Glomerular endothelial cell (primary cell): ENCODE measurements around the gene YY2. TPM values are rescaled to one million over a fixed set of nuclear protein-coding genes. Genes with fewer than 3 reads are reported as not detected.
A peak's percentile ranks its signal among the peaks of the same experiment; 100 is the strongest.
"Not testable (repeated sequence)": the region's sequence is repeated elsewhere in the genome, so short reads cannot be mapped to it uniquely, and the experiment has no call there.

Source experiments
- DNase-seq: peaks from one replicate; pipeline ENCODE4 v3.0.0-alpha.2; 2011; ENCODE audit warnings: low read depth, low spot score; ENCODE audit errors: extremely low read depth
- total RNA-seq: library from RNA; depleted of rRNA; stranded (reverse); fragments of >200 nt; gene quantifications from 2 replicates; pipeline ENCODE4 v1.2.3, GENCODE V29; 2015

The YY2 gene
- 1.1 and 2.7 TPM in 2 replicates for total RNA-seq

DNA sequence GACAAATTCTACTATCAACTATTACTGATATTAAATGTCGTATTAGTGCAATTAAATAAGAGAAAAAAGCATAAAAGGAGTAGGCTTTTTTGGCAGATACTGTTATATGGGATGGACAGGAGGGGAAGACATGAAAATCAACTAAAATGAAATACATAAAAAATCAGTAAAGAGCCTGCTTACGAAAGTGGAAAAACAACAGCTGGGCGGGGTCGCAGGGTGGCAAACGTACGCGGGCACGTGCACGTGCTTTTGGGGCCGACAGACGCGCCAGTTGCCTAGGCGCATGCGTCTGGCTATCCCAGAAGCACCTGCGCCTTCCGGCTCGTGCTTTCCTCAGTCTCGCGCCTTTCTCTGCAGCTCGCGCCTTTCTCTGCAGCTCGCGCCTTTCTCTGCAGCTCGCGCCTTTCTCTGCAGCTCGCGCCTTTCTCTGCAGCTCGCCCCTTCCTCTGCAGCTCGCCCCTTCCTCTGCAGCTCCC, at the start of gene YY2:
YY2 (plus strand) TSS at position 51 of the 479 bp plus-strand sequence. CDS start 498 bp downstream, outside the sequence.
- DNase-seq: no peak

GRCh38 chrX:21806691-21807090, 49.1 kb upstream of the YY2 start:
- DNase-seq: no peak

GRCh38 chrX:21811832-21812231, 44.0 kb upstream of the YY2 start:
- DNase-seq: no peak

DNA sequence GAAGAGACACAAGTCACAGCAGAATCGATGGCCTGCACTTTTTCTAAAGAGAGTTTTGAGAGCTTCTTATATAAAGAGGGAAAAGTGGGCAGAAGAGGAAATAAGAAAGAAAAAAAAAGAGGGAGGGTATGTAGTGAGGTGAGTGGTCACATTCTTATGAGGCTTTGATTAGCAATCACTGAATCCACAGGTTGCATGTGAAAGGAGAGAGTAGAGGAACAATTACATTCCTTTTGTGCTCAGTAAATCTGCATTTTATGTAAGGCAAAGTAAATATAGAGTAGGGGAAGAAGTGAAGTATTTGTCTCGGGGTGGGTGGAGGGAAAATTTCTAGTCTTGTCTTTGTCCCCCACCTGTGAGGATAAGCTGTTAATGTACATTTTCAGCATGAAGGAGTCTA, 43.2 kb upstream of the YY2 start:
- no peak for DNase-seq

GRCh38 chrX:21813612-21814368, 42.0 kb upstream of the YY2 start:
- no peak for DNase-seq

DNA sequence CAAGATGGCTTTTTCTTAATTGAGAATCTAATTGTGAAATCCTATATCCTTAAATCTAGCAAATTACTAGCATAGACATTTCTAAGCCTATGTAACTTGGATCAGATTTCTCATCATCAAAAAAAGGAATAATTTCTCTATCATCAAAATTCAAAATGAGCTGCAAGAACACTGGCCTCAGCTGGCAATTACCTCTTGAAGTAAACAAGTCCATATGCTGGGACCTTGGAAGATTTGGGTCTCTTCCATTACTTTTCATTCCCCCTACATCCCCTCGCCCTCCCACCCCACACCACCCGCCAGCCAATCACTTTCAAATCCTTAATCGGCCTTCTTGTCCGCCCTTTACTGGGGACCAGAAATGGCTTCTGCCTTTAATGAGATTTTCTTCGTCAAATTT, 39.7 kb upstream of the YY2 start:
- DNase-seq: no peak

DNA sequence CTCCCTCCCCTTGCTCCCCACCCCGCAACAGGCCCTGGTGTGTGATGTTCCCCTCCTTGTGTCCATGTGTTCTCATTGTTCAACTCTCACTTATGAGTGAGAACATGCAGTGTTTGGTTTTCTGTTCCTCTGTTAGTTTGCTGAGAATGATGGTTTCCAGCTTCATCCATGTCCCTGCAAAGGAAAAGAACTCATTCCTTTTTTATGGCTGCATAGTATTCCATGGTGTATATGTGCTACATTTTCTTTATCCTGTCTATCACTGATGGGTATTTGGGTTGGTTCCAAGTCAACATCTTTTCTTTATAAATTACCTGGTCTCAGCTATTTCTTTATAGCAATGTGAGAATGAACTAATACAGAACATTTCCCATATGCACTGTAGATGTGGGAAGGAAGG, 35.6 kb upstream of the YY2 start:
- not testable (repeated sequence) for DNase-seq

- DNase-seq: no peak
These were observed 33.9 kb upstream of the YY2 start for GRCh38 chrX:21821875-21822274.

DNA sequence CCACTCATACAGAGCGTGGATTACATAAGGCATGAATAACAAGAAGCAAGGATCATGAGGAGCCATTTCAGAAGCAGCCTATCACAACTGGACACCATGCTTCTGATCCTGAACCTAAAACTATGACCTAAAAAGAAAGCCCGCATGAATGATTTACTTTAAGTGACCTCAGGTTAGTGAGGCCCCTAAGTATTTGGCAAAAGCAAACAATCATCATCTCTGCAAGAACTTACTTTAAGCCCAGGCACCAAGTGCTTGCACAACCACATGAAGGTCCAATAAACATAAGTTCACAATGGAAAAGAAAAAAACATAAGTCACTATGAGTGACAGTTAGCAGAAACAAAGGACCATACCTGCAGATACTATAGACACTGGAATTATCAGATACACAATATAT, 24.3 kb upstream of the YY2 start:
- DNase-seq: no peak

GRCh38 chrX:21837056-21837455, 18.7 kb upstream of the YY2 start:
- DNase-seq: no peak

DNA sequence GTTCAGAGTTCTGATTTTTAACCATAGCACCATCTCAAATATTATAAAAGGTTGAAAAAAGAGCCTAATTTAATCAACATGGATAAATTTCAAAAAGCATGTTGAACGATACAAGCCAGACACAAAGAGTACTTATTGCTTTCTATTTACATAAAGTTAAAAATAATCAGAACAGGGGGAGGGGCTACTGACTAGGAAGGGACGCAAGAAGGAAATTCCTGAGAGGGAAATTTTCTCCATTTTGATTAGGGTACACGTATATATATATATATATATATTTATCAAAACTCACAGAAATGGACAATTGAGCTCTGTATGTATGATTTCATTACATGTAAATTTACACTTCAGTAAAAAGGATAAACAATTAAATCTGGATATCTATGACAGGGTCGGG, 16.9 kb upstream of the YY2 start:
- DNase-seq: no peak

GRCh38 chrX:21839334-21840192, 16.2 kb upstream of the YY2 start, which contains the start of gene MBTPS2:
Gene MBTPS2 (plus strand): TSS chrX:21839617. CDS start chrX:21839735, 118 bp downstream.
- peak; percentile 42 for DNase-seq

DNA sequence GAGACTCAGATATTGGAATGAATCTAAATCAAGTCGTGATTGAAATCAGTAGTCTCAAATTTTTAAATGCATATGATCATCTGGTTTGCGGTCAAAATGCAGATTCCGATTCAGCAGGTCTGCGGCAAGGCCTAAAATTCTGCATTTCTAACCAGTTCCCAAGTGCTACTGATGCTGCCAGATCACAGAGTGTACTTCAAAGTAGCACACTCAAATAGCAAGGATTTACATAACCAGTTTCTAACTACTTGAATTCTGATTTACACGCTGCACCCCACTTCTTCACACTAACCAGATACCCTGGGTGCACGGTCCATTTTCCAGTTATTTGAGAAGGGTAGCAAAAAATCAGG, 15.6 kb upstream of the YY2 start:
- DNase-seq: no peak

- no peak for DNase-seq
These were observed 12.6 kb upstream of the YY2 start for GRCh38 chrX:21843179-21843578.

DNA sequence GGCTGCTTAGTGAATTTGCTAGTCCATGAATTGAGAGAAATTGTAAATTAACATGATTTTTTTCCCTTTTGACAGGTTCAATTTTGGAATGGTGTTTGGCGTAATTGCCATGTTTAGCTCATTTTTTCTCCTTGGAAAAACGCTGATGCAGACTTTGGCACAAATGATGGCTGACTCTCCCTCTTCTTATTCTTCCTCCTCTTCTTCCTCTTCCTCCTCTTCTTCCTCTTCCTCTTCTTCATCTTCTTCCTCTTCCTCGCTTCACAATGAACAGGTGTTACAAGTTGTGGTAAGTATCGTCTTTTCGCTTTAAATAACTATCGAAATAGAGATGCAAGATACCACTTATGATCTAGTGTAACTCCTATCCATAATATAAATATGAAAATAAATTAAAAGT, 10.7 kb upstream of the YY2 start:
- DNase-seq: no peak

GRCh38 chrX:21847342-21847741, 8.4 kb upstream of the YY2 start:
- no peak for DNase-seq

DNA sequence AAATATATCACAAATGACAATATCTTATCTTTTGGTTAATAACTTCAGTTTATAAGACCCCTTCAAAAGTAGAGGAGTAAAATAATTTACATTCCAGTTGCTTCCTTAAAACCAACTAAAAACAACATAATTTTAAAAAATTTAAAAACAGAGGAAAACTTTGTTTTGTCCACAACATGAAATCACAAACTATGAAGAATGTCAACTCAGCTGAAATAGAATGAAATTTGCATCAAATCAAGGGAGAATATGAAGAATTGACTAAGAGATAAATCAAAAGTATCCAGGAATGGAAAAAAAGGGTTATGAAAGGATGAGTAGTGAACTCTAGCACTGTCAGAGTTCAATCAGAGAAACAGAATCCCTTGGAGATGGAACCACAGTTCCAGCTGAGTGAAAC, 2.2 kb upstream of the YY2 start:
- DNase-seq: no peak

DNA sequence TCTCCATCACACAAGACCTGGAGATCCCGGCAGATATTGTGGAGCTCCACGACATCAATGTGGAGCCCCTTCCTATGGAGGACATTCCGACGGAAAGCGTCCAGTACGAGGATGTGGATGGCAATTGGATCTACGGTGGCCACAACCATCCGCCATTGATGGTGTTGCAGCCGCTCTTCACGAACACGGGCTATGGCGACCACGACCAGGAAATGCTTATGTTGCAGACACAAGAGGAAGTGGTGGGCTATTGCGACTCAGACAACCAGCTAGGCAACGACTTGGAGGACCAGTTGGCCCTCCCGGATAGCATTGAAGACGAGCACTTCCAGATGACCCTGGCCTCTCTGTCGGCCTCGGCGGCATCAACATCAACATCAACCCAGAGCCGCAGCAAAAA, 717 bp downstream of the YY2 start:
- no peak for DNase-seq

- no peak for DNase-seq
These were observed 7.5 kb downstream of the YY2 start for GRCh38 chrX:21863241-21863640.

GRCh38 chrX:21865436-21865835, 9.6 kb downstream of the YY2 start:
- DNase-seq: no peak

DNA sequence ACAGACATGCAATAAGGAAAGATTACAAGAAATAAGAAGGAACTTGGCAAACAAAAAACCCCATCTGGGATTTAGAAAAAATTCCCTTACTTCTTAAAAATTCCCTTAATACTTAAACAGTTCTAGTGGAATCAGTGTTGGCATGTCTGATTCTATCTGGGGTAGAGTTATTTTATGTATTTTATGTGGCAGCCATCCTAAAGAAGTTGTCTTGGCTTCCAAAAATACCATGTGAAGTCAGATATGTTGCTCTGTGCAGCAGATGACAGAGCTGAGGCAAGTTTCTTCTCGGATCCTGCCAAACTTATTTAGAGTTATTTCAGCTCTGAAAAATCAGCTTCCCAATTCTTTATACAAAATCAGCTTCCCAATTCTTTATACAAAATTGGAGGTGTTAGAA, 14.7 kb downstream of the YY2 start:
- no peak for DNase-seq
